DMS 273 (cell line): ENCODE data around the gene TTC7B.
"Not testable (repeated sequence)": the region's sequence is repeated elsewhere in the genome, so short reads cannot be mapped to it uniquely, and the experiment has no call there.

Experiments used
- DNase-seq: peaks from one replicate; lab custom pipeline; 2025; ENCODE audit not compliant: unreplicated experiment; lab: John Stamatoyannopoulos, UW

TTC7B gene

DNA sequence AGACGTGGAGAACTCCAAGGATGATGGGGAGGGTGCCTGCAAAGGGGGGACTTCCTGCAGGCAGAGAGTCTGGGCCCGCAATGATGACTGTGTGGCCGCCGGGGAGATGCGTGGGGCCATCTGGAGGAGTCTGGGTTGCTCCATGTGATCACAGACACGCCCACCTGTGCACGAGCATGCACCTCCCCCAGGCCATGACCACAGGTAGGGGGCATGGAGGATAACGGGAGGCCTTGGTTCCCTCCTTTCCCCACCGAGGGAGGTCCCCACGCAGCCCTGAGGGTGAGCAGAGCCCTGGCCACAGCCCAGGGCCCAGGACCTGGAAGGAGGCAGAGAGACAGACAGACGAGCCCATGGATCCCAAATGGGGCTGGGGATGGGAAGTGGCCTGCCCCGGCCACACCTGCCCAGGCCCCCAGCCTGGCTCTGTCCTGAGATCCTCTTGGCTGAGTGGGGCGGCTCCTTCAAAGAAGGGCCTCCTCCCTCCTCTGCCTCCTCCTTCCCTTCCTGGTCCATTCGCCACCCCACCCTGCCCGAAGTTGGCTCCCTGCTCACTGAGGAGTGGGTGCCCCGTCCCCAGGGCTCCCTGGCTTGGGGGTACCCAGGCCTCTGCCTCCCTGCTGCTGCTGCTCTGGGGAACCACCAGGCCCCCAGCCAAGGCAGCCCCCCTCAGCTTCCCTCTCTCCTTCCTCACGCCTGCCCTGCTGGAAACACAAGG, 281.2 kb downstream of the TTC7B start:
- peak; percentile 40 for DNase-seq

DNA sequence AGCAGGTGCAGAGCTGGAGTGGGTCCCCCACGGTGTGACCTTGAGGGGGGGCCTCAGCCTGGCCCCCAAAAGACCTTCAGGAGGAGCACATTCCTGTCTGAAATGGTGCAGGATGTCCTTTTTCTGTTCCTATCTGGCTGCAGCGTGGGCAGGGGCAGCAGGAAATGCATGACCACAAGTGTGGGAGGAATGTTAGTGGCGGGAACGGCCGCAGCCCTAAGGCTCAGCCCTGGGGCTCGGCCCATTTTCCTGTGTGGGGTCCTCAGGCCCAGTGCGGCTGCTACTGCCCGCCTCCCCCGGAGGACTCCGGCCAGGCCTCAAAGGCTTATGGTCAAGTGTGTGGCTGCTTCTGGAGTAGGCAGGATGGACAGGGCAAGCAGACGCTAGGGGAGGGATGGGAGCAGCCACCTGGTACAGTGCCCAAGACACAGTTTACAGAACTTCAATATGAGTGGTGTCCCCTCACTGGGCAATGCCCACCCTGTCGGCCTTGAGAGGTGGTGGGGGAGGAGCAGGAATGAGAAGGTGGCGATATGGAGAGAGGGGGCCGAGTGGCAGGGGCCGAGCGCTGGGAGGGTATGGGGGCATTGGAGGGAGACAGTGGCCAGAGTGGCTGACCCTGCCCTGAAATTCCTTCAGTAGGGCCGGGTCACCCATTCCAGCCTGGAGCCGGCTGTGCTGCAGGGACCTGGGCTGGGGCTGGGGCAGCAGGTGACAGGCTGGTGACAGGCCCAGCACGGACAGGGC, 282.0 kb downstream of the TTC7B start:
- DNase-seq = no peak

DNA sequence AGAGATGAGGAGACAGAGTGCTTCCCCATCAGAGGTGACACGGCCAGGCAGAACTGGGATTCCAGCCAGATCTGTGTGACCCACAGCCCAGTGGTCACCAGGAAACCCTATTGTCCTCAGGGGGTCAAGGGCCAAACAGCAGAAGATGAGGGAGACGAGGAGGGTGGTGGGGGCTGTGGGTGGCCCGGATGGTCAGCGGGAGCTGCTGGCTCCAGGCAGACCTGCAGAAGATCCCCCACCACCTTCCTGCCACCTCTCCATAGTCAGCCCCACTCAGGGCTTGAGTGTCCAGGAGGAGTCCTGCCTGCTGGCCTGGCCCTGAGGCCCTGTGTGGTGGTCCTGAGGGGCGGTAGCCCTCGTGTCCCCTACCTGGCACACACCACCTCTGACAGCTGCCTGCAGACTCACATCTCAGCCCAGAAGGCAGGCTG, 282.6 kb downstream of the TTC7B start:
- DNase-seq = no peak

DNA sequence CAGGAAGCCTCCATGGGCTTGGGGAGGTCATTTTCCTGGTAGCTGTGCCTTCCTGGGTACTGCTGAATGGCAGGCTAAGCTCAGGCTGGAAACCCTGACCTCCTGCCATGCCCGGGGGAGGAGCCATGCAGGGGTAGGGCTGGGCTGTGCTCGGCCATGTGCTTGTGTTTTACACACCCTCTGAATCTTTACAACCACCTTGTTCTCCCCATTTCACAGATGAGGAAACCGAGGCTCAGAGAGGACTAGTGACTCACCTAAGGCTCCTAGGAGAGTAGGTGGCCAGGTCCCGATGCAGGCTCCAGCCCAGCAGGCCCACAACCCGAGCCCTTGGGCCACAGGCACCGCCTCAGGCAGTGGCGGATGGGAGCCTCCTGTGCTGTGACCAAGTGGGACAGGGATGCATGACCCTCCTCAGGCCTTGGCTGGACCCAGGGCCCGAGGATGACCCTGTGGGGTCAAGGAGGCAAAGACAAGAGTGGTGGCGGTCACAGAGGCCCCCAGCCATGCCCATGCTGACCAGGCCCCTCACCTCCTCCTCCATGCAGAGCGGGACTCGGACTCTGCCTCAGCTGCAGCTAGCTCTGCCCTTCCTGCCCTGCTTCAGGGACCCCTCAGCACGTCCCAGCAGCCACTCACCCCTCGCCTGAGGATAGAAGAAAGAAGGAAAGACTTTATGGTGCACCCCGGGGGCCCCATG, 283.3 kb downstream of the TTC7B start:
- DNase-seq = no peak

DNA sequence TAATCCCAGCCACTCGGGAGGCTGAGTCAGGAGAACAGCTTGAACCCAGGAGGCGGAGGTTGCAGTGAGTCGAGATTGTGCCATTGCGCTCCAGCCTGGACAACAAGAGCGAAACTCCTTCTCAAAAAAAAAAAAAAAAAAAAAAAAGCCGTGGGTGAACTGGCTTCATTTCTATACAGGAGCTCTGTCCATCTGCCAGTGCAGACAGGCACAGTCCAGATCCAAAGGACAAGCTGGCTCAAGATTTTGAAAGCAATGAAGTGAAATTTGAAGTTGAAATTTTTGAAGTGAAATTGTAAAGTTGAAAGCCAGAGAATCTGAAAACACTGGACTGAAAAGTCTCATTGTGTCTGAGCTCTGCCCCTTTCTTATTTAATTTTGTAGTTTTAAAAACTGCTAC, 284.7 kb downstream of the TTC7B start:
- DNase-seq = peak; percentile 24

DNA sequence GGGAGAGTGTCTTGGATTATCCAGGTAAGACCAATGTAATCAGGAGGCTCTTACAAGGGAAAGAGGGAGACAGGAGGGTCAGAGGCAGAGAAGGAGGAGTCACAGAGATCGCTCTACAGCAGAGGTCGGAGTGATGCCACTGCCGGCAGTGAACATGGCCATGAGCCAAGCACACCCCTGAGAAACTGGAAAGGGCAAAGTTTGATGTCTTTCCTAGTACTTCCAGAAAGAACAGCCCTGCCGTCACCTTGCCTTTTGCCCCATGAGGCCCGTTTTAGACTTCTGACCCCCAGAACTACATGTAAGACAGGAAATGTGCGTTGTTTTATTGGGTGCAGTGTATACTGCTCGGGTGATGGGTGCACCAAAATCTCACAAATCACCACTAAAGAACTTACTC, 285.7 kb downstream of the TTC7B start:
- no peak for DNase-seq

DNA sequence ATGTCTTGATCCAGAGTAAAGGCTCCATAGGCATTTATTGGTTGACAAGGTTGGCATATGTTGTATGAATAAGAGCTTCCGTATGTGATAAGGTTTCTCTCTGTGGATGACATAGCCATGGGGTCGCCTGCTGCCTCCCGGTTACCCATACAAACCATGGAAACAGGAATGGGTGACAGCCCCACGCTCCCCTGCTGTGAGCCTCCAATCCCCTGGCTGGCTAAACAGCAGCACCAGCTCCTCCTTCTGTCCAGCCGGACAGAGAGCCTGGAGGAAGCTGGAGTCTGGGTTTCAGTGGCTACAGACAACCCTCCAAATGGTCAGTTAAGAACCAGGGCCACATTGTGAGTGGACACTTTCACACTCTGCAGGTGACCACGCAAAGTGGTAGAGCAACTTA, 288.3 kb downstream of the TTC7B start:
- DNase-seq = no peak

DNA sequence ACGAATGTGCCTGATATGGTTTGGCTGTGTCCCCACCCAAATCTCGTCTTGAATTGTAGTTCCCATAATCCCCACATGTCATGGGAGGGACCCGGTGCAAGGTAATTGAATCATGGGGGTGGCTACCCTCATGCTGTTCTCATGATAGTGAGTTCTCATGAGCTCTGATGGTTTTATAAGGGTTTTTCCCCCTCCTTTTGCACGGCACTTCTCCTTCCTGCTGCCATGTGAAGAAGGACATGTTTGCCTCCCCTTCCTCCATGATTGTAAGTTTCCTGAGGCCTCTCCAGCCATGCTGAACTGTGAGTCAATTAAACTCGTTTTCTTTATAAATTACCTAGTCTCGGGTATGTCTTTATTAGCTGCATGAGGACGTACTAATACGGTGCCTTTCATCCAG, 289.7 kb downstream of the TTC7B start:
- DNase-seq = not testable (repeated sequence)

DNA sequence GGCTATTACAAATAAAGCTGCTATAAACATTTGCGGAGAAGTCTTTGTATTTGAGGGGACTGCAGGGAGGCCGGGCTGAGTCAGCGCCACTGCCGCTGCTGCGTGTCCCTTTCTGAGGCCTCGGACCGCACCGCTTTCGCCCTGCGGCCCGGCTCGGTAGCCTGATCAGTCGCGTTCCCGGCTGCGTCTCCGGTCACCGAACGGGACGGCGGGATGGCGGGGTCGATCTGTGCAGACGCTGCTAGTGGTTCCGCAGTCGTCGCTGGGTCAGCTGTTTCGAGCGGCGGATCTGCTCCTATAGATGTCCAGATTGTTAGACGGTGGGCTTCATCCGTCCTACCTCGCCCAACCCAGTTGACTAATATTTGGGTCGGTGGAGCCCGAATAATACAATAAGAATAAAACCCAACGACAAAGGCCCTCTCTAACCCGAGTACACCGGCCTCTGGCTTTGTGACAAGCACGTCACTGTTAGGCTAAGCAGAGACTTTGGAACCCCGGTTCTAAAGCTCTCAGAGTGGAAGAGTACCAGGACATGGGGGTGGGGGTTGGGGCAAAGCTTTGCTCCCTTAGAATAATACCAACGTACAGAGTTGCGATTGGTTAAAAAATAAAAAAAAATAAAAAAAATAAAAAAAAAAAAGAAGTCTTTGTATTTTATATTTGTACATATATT, 290.7 kb downstream of the TTC7B start:
- DNase-seq = not testable (repeated sequence)

DNA sequence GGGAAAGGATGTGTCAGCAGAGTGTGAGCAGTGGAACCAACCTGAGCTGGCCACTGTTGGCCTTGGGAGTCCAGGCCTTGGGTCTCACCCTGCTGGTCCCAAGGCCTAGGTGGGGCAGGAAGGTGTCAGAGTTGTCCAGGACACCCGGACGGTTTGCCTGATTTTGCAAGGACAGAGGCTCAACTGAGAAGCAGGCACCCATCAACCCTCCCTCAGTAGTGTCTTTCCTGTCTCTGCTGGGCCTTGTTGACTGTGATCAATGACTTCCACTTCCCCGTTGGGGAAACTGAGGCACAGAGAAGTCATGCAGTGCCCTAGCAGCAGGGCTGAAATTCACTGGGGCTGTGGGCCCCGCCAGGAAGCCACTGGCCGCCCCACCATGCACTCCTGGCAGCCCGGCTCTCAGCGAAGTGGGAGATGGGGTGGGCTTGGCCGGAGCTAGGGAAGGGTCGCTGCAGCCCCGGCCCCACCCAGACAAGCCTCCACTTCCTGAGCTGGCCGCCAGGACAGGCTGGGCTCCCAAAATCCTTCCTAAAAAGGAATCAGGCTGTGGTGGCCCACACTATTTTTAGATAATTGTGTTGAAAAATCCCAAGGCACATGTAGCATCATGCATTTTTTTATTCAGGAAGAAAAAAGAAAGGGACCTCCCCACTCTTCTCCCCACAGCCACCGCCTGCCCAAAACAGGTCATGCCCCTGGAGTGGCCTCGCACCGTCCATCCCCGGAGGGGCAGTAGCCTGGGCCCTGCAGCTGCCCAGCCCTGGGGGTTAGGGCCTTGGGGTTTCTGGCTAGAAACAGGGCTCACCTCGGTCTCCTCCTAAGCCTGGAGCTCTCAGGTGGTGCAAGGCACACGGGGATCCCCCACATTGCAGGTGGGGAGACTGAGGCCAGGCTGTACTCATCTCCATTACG, 292.0 kb downstream of the TTC7B start:
- DNase-seq = no peak

DNA sequence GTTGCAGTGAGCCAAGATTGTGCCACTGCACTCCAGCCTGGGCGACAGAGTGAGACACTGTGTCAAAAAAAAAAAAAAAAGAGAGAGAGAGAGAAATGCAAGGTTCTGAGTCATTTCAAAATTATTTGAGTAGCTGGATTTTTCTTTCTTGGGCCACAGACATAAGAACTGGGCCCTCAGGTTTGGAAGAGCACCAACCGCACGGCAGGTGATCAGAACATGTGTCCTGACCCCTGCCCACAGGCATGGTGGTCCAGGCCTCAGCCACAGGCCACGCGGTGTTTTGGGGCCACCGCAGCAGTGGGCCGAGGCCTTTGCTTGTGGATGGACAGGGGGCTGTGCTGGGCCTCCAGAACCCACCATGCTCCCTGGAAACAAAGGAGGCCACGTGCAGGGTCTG, 292.7 kb downstream of the TTC7B start:
- no peak for DNase-seq

DNA sequence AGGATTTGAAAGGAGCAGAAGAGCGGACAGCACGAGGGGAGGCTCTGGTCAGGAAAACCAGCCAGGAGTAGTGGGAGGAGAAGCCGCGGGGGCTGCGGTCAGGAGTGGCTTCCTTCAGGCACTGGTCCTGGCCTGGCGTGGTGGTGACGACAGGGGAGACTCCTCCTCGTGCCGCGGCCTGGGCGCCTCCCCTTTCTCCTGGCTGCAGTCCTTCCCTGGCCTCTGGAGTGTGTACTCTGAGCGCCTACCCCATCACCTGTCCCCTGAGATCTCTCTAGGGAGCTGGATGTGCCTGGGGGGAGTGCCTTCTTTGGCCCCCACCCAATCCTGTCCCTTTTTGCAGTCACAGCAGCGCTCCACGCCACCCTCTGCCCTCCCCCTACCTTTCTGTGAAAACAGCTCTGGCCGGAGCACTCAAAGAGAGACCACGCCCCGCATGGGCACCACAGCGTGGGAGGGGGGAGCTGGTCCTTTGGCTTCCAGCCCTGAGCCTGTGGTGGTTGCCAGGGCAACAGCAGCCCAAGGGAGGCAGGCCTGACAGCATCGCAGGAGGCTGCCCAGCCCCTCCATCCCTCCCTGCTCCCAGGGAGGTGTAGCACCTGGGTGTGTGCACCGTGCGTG, 293.5 kb downstream of the TTC7B start:
- peak; percentile 90 for DNase-seq

DNA sequence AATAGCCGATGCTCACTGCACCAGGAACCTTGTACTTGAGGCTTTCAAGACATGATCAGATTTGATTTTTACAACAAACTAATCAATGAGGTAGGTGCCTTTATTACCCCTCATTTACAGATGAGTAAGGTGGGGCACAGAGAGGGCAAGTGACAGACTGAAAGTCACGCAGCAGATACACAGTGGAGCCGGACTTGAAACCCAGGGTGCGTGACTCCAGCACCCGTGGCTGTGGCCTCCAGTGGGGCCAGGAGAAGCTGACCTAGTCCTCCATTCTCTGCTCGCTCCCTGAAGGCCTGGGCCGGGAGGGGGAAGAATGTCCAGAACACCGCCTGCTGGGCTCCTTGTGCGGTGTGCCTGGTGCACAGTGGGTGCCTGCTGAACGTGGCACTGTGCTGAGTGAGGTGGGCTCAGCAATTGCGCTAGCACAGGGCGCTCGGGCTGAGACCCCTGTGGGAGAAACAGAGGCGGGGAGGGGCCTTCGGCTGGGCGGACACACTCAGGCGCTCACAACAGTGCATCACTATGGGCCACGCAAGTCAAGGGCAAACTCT, 294.2 kb downstream of the TTC7B start:
- DNase-seq = no peak

DNA sequence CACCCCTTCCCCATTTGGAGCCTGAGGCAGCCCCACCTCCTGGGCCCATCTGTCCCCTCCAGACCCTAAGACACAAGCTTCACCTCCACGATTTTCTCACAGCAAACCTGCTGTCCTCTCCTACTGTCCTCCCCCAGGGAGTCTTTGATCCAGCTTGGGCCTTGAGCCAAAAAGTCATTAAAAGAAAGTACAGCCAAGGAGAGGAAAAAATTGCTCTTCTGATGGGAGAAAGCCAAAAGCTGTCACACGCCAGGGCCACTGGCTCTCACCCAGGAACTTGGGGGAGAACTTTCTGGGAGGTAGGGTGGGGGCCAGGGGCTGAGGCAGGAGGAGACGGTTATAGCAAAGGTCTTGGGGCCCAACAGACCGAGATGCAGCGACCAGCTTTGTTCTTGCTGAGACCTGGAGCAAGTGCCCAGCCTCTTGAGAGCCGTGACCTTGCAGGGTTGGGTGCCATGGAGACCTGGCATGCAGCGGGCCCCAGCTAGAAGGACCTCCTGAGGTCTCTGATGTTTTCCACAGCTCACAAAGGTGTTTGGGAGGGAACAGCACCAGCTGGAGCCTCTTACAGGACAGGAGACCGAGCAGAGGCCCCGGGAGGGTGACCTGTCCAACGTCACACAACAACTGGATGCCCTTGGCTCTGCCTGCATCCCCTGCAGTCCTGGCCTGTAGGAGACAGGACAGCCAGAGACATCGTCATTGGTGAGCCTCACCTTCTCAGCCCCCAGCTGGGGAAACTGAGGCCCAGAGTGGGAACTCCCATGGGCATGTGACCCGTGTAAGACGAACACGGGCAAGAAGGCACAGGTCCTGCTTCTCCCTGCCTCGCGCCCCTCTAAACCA, 294.9 kb downstream of the TTC7B start:
- peak; percentile 90 for DNase-seq

DNA sequence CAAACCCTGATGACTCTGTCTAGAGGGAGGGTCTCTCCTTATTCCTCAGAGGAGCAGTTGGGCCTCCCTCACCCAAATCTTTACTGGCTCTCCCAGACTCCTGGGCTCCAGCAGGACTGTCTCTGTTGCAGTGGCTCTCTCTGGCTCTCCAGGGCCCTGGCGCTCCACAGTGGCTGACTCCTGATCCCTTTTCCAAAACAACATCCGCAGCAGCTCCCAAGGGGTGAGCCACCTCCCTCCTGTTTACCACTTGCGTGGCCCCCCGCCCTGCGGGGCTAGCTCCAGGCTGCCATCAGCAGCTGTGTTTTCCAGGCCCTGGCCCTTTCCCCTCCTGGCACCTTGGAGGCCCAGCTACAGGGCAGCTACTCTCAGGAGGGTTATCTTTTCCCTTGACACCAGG, 295.9 kb downstream of the TTC7B start:
- peak; percentile 78 for DNase-seq

DNA sequence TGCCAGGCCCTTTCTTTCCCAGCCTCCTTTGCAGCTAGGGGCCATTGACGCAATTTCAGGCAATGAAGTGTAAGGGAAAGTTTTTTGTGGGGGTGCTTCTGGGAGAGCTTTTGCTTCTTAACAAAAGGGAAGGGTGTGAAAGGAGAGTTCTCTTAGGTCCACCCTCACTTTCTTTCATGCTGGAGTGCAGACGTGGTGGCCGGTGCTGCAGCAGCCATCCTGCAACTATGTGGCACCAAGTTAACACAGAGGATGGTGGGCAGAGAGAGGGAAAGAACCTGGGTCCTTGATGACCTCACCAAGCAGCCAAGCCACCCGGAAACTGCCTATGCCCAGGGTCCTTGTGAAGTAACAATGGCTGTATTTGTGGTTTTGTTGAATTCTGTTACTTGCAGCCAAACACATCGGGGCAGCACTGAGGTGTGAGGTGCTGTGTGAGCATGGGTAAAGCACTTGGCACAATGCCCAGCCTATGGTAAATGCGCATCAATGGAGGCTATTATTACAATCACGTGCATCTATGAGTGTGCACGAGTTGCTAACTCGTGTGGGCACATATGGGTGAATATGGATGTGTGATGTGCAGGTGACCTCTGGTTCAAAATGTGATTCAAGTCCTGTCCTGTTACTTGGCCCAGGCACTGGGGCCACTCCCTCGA, 296.8 kb downstream of the TTC7B start:
- no peak for DNase-seq

DNA sequence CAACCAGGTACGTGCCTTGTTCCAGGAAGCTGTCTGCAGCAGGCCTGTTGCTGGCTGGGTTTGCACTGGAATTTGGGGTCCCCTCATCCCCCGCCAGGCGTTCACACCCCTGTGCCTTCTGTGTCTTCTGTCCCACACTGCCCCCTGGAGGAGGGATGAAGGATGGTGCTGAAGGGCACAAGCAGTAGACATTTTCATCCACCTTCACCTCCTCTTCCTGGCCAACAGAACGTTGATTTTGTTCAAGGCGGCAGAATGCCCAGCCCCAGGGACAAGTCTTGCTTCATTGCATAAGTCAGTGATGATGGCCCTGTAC, 297.3 kb downstream of the TTC7B start:
- peak; percentile 57 for DNase-seq
